GM19043 (cell line): ENCODE measurements around the gene GRID1.
"Not testable (repeated sequence)": the region's sequence is repeated elsewhere in the genome, so short reads cannot be mapped to it uniquely, and the experiment has no call there.

Experiments used
- ATAC-seq: cut with Tn5 transposase; IDR thresholded peaks from one replicate; pipeline ENCODE4 v1.9.1; 2021; ENCODE audit warnings: low read depth; ENCODE audit not compliant: unreplicated experiment

Gene GRID1

DNA sequence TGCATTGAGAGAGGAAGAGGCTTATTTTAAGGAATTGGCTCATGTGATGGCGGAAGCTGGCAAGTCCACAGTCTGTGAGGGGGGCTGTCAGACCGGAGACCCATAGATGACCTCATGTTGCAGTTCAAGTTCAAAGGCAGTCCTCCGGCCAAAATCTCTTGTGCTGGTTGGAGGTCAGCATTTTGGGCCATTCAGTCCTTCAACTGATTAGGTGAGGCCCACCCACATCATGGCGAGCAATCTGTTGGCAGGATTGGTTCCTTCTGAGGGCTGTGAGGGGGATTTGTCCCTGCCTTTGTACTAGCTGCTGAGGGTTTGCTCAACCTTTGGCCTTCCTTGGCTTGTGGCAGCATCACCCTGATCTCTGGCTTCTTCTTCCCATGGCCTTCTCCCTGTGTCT is 290.1 kb downstream of the GRID1 start:
- not testable (repeated sequence) for ATAC-seq

- ATAC-seq = no peak
Measured at GRCh38 chr10:86075512-86075911, 291.1 kb downstream of the GRID1 start.

GRCh38 chr10:86074294-86074693 is 292.3 kb downstream of the GRID1 start:
- no peak for ATAC-seq

DNA sequence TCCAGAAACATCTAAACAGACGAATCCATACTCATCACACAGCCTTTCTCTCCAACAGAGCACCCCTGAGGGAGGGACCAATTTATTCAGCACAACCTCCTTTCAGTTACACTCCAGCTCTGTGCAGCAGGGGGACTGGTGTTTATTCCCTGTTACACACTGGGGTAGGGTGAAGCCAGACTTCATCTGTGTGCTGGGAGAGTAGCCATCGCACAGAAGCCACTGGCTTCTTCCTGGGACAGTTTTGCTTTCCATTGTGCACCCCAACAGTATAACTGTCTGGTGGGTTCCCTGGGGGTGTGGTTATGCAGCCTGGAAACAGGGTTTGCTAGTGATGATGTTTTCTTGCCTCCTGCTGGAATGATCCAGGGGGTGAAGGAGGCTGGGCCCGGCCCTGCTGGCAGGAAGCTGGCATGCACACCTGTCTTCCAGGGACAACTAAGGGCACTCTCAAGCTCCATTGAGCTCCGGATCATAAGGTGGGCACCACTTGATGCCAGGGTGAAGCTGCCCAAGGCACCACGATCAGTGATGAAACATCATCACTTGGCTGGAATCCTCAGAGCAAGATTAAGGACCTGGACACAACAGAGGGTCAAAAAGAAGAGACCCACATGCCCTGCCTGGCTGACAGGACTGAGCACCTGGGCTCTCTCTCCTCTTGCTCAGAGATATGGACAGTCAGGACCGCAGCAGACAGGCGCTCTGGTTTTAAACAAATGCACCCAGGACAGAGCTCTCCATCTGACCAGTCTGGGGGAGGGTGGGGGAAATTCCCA is 293.2 kb downstream of the GRID1 start:
- ATAC-seq = no peak

- no peak for ATAC-seq
Measured at GRCh38 chr10:86072413-86072812, 294.2 kb downstream of the GRID1 start.

DNA sequence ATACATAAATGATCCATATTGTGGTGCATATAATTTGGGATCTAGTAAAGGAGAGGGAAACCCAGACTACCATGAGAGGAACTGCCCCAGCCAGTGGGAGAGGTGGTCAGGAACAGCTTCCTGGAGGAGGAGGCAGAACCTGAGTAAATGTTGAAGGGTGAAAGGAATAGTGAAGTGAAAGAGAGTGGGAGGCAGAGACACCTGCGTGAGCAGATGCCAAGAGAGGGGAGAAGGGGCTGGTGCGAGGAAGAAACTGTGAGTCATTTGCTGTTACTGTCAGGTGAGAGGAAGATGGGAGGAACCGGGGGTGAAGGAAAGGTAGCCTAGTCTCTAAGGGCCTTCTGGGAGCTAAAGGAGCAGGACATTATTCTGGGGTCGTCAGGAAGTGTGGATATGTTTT is 294.8 kb downstream of the GRID1 start:
- no peak for ATAC-seq

- ATAC-seq = no peak
Measured at GRCh38 chr10:86071145-86071544, 295.4 kb downstream of the GRID1 start.

GRCh38 chr10:86070278-86070677 is 296.3 kb downstream of the GRID1 start:
- no peak for ATAC-seq

GRCh38 chr10:86068231-86069054 is 298.2 kb downstream of the GRID1 start:
- ATAC-seq = no peak

DNA sequence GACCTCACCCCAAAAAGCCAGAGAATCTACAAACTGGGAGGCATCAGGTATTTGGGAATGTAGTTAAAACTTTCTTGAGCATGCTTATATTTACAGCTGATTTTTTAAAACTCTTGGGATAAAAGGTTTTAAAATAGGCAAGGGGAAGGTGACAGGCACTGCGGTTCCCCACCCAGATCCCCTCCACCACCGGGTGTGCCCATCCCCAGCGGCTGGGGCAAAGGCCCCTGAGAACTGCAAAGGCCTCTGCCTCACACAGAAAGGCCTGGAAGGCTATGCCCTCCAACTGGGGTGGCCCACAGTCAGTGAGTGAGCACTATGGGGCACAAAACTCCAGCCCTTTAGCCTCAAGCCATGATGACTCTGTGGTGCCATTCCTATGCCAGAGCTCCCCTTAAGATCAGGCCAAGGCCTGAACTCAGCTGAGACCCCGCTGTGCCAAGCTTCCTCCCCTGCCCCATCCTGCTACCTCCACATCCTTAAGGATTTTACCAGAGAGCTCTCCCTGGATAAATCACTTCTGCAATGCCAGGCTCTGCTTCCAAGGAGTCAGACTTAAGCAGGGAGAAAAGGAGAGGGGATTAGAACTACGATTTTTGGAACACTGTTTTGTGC is 299.1 kb downstream of the GRID1 start:
- no peak for ATAC-seq

DNA sequence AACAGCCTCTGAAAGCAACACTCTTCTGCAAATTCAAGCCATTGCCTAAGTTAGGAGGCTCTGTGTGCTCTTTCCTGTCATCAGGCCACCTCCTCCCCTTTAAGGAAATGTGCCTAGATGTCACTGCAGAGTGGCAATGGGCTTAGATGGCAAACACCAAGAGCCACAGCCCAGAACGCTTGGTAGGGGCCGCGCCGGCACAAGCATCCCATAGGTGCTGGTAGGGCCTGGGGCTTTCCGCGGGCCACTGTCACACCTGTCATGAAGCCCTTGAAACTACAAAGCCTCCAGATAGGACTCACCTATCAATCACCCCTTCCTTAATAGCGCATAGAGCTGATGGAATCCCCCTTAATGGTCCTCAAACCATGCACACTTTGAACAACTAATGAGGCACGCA is 299.9 kb downstream of the GRID1 start:
- ATAC-seq = no peak

- no peak for ATAC-seq
Measured at GRCh38 chr10:86065711-86066251, 300.8 kb downstream of the GRID1 start.

DNA sequence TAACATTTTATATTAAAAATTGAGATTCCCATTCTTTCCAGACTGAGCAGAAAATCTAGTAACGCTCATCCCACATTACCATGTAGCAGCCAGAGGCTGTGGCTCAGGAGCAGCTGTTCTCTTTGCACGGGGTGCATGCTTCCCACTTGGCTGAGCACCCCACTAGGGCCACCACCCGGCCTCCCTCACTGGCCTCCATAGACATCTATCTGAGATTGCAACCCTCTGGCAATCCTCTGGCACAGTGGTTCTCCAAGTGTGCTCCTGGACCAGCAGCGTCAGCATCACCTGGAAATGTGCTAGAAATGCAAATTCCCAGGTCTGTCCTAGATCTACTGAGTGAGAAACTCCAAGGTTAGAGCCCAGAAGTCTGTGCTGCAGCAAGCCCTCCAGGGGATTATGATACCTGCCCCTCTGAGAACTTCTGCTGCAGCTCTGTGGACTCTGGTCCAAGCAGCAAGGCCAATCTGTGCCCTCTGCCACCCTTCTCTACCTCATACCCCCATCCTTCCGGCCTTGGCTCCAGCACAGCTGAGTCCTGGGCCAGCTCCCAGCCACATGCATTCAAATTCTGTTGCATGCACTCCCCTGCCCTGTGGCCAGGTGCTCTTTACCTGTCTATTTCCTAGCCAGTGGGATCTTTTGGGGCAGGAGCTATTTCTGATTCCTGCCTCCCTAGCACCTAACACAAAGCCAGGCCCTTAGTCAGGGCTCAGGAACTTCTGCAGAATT is 301.5 kb downstream of the GRID1 start:
- ATAC-seq = no peak

- no peak for ATAC-seq
Measured at GRCh38 chr10:86064219-86064618, 302.4 kb downstream of the GRID1 start.

DNA sequence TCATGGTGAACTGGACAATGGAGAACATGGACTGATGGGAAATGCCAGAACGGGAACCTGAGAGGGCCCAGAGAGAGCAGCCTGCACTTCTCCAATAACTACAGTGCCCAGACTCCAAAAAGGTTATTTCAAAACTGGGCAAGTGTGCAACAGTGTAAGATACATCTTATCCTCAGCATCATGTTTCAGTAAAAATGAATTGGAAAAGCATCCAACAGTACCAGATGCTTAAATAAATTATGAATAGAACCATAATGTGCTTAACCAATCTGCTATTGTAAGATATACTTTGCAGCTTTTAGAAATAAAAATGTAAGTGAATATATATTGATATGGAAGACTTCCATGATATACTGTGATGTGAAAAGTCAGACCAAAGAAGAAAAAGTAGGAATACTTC is 303.3 kb downstream of the GRID1 start:
- no peak for ATAC-seq

DNA sequence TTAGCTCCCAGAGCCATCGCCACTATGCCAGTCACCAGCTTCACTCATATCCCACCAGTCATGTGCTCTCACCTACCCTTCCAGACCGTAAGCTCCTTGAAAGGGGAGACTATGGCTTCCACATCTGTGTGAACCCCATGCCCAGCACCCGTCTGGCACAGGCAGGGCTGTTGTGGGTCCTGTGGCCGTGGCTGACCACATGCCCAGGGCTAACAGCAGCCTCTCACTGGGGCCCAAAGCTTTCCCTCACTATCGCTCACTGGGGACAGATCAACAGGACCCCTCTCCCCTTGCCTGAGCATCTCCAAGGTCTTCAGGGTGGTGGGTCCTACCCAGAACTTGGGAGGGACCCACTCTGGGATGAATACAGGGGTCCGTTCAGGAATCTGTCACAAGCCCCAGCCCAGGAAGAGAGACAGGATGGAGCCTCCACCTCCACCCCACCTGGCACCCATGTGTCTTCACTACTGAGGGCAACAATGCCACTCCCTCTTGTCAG is 303.9 kb downstream of the GRID1 start:
- ATAC-seq = no peak

GRCh38 chr10:86062198-86062550 is 304.4 kb downstream of the GRID1 start:
- ATAC-seq = no peak

DNA sequence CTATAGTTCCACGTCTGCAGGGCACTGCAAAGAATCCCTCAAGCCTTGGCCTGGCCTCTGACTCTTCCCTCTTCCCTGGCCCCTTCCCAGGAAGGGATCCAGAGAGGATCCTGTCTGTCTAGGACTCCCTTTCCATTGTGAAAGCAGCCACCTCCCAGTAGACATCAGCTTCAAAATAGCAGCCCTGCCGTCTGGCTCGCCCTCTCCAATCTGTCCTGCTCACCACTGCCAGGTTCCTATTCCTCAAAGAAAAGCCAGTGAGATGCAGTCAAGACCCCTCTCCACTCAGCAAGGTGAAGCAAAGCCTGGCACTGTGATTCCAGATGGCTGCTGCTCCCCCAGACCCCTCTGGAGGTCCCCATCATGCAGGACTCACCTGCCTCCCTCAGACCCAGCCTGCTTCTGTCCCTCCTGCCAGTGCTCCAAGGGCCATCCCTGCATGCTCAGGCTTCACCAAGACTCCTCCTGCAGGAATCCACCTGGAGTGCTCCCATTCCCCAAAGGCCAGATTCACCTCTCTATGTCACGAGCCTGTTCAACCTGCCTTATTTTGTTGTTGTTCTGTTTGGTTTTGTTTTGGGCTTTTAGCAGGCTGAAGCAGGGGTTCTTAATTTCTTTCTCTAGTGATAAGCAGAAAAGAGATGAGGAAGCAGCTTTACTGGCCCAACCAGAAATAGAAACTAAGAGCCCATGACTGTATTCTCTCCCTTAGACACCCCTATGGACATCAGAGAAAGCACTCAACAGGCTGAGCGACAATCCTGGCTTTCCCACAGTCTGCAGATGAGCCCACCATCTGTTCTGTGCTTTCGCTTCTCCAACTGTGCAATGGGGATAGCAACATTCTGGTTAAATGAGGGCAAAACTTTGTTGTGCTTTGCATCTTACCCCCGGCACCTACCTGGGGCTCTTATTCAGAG is 305.1 kb downstream of the GRID1 start:
- no peak for ATAC-seq
